ENCODE results near the gene HTT.
A peak's percentile ranks its signal among the peaks of the same experiment; 100 is the strongest.

Gene HTT

GRCh38 chr4:3280466-3280865 lies 206.0 kb downstream of the HTT start:
- DNase-seq, result no peak

GRCh38 chr4:3283483-3283882 lies 209.0 kb downstream of the HTT start:
- DNase-seq, result no peak

GRCh38 chr4:3283916-3284315 lies 209.4 kb downstream of the HTT start:
- no peak for DNase-seq

DNA sequence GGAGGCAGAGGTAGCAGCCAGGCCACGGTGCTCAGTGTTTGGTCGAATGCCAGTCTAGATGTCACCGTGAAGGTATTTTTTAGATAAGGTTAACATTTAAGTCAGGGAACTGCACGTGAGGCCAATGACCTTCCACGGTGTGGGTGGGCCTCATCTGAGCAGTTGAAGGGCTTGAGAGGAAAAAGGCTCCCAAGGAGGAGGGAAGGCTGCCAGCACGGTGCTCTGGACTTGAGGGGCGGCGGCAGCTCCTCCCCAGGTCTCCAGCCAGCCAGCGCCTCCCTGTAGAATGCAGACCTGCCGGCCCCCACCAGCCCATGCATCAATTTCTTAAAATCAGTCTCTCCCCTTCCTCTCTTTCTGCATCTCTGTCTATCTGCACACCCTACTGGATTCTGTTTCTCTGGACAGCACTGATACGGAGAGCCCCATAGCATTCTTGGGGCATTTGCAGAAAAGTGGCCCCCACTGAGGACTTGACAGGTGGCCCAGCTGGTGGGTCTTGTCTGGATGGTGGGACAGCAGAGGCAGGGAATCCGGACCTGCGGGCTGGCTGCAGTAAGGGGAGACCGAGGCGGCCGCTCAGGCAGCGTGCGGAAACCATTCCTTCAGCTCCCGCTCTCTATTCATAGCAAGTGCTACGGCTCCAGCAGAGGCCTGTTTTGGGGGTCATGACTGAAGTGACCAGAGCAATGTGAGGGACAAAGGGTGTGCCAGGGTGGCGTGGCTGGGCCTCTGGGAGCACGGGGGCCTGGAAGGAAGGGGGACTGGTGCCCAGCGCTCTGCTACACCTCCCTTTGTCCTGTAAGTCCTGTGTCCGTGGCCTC lies 210.5 kb downstream of the HTT start:
- DNase-seq, result no peak

- peak; percentile 26 to 70 for DNase-seq
These were observed 211.3 kb downstream of the HTT start for GRCh38 chr4:3285558-3286334.

DNA sequence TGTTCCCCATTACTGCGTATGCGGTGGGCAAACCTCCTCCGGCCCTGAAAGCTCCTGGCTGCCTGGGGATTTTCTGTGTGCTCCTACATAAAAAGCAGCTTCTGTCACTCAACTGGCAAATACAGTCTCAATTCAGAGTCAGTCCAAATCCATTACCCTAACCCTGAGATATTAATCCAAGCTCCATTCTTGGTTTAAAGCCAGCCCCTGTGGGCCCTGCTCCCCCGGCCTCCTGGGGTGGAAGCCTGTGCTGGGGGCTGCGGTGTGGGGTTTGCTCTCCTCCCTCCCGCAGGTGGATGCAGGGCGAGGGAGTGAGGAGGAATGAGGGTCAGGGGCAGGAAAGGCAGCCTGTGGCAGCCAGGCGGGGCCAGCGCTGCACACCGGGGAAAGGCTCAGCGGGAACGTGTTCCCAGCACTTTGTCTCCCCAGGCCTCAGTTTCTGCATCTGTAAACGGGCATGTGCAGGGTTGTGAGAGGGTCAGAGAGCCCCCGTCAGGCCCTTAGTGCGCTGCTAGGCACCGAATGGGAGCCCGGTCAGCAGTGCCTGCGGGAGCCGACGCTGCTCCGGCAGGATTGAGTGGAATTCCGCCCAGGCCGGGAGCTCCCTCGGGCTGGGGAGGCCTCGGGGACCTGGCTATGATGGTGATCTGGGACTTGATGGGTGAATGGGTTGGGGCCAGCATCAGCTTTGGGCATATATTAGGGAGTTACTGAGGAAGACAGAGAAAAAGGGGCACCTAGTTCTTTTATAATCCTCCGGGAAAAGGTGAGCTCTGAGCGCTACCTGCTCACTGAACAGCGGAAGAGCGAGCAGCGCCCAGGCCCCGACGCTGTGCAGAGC lies 212.1 kb downstream of the HTT start:
- no peak for DNase-seq

DNA sequence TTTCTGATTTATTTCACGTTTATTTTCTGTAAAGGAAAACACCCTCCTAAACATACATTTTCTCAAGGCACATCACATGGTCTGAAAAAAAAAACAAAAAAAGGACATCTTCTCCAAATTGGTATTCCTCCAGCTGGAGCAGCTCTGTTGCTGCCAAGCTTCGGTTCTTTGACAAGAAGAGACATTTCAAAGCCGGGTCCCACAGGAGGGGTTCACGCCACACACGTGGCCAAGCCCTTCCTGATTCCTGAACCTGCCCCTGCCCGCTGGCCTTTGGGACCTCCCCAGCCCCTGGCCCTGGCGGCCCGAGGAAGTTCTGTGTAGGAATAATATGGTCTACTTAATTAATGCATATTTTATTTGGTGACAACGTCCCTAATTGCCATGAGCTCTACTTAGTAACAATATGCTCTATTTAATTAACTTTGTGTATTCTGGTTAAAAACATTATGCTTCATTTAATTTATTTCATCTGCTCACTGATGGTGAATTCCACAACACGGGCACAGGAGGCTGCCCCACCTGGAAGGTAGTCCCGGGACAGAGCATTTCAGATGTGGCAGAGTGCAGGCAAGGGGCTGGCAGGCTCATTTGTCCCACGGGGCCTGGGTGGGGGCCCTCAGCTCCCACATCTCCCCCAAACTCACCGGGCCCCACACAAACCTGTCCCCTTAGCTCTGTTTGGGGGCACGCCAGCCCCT lies 212.9 kb downstream of the HTT start:
- DNase-seq, result no peak

DNA sequence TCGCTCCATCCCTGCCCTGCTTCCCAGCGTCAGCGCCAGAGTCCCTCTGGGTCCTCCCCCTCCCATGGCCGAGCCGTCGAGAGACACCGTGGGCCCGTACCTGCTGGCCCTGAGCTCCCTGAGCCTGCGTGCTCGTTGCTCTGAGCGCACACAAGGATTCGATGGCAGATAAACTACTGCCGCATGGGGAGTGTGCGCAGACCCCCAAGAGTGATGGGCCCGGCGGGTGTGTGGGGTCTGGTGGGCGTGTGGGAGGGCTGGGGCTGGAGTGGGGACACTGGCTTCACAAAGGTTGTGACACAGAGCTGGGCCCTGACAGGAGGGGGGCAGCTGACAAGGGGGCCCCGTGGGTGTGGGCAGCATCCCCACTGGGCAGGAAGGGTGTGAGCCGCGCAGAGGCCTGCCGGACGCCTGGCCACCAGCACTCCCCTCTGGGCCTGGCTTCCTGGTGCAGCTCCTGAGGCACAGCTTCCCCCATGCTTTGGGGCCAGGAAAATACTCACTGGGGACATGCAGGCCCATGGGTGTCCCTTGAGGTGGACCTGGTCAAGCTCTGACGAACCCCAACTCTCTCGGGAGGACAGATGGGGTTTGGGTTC lies 213.6 kb downstream of the HTT start:
- no peak for DNase-seq

DNA sequence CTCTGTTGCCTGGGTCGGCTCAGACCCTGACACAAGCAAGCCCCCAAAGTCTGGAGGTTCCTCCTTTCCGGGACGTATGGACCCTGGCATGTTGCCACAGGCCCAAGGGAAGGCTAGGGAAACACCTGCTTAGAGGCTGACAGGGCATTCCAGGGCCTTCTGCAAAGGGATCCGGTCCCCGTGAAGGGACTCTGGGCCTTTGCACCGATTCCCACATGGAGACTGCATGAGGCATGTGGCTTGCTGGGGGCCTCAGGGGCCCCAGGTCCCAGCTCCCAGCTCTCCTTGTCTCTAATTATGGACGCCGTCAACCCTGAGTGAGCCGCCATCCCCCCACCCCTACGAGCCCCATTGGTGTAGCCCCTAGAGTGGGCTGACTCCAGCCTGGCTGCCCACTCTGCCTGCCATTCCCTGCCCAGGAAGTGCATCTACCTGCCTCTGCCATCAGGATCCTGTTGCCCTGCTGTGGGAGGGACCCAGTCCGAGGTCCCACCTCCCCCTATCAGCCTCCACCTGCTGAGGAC lies 214.2 kb downstream of the HTT start:
- no peak for DNase-seq

DNA sequence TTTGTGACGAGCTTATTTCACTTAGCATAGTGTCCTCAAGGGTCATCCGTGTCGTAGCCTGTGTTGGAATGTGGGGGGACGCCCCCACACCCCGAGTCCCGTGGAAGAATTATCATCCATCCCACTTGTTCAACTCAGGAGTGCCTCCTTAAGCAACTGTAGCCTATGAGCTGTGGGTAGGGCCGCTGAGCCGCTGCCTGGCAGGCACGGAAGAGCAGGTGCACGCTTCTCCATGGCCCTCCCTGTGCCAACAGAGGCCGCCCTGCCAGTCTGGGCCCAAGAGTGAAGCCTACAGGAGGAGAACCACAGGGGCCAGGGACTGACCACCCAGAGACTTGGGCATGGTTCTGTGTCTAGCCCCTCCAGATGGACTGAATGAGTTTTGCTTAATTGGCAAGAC lies 216.0 kb downstream of the HTT start:
- no peak for DNase-seq

GRCh38 chr4:3290889-3291321 lies 216.4 kb downstream of the HTT start:
- no peak for DNase-seq

GRCh38 chr4:3291411-3291968 lies 217.0 kb downstream of the HTT start:
- DNase-seq, result no peak

- DNase-seq, result peak in 1 of 2 donors; percentile 31
These were observed 217.6 kb downstream of the HTT start for GRCh38 chr4:3291969-3292570.

GRCh38 chr4:3292571-3293400 lies 218.3 kb downstream of the HTT start, which contains the start of gene RGS12:
Gene RGS12, plus strand, starts transcription at chr4:3293021. Its CDS starts 23,150 bp downstream, at chr4:3316171.
- DNase-seq, result peak; percentile 86 to 90

All from CD4-positive, alpha-beta T cell treated with Interferon alpha-2 for 1 hour (primary cell).